B cell (primary cell): Measurements from ENCODE around the gene NAPA. TPM values are rescaled to one million over a fixed set of nuclear protein-coding genes. Genes with fewer than 3 reads are reported as not detected.

Source experiments
- ATAC-seq: fragments of 200-7000 bp; cut with Tn5 transposase; one replicate; pipeline ENCODE4 v1.10.0; 2021; ENCODE audit warnings: low read depth, mild to moderate bottlenecking, moderate number of reproducible peaks, moderate library complexity
- CTCF ChIA-PET: fragments of 350-600 bp; sonication (Branson Sonifier 250); formaldehyde crosslinking; loops from one replicate; lab custom pipeline; 2021; ENCODE audit warnings: antibody characterized with exemption, inconsistent platforms; lab: Charles Lee
- POLR2A ChIA-PET: fragments of 350-600 bp; sonication (Branson Sonifier 250); formaldehyde crosslinking; loops from one replicate; lab custom pipeline; 2021; ENCODE audit warnings: antibody characterized with exemption; lab: Charles Lee
- DNase-seq: peaks from one replicate; pipeline ENCODE4 v3.0.0; 2013
- H2AFZ ChIP-seq: 2 replicates; pipeline ENCODE4 v1.6.1; 2012; ENCODE audit warnings: mild to moderate bottlenecking, low read depth, low read length; ENCODE audit not compliant: insufficient read depth, poor library complexity, severe bottlenecking
- H3K27ac ChIP-seq, 2 donors: 1 replicate in 1 of 2; 2 replicates in 1 of 2; pipeline ENCODE4 v1.5.1; 2012 to 2013; ENCODE audit warnings: low read length in 2 of 2, mild to moderate bottlenecking in 2 of 2, moderate library complexity in 1 of 2
- H3K27me3 ChIP-seq, 4 experiments: fragments of 200-600 bp in 1 of 4; sonication (generic) in 1 of 4; replicated peaks in 1 of 4; 1 replicate in 2 of 4; 2 replicates in 2 of 4; pipeline versions ENCODE4 v1.6.1 to v1.7.0; 2013 to 2016; ENCODE audit warnings: low read length in 3 of 4, mild to moderate bottlenecking in 2 of 4, mixed read lengths in 1 of 4, moderate library complexity in 1 of 4; ENCODE audit not compliant: insufficient read depth in 4 of 4, control insufficient read depth in 3 of 4; ENCODE audit errors: control extremely low read depth in 1 of 4
- H3K36me3 ChIP-seq, 2 experiments: replicated peaks in 1 of 2; 1 replicate in 1 of 2; 2 replicates in 1 of 2; pipeline versions ENCODE4 v1.6.1 to v1.7.1; 2013; ENCODE audit warnings: low read length in 1 of 2; ENCODE audit not compliant: insufficient read depth in 2 of 2, control insufficient read depth in 1 of 2; ENCODE audit errors: control extremely low read depth in 1 of 2, extremely low read depth in 1 of 2
- H3K4me1 ChIP-seq, 2 donors: fragments of 200-600 bp in 1 of 2; sonication (generic) in 1 of 2; 1 replicate in 1 of 2; 2 replicates in 1 of 2; pipeline versions ENCODE4 v1.5.1 to v1.6.1; 2013 to 2017; ENCODE audit warnings: low read length in 2 of 2; ENCODE audit not compliant: control insufficient read depth in 2 of 2, insufficient read depth in 2 of 2
- H3K4me2 ChIP-seq: replicated peaks from 2 replicates; pipeline ENCODE3; 2012; ENCODE audit warnings: mild to moderate bottlenecking, low read depth, low read length; ENCODE audit not compliant: poor library complexity, severe bottlenecking
- H3K4me3 ChIP-seq, 5 experiments: fragments of 200-600 bp in 1 of 5; sonication (generic) in 1 of 5; 1 replicate in 3 of 5; 2 replicates in 2 of 5; pipeline versions ENCODE4 v1.5.1 to v1.7.0; 2011 to 2016; ENCODE audit warnings: low read length in 4 of 5, mild to moderate bottlenecking in 4 of 5, low read depth in 2 of 5, control low read depth in 1 of 5, moderate library complexity in 1 of 5; ENCODE audit not compliant: insufficient read depth in 1 of 5; ENCODE audit errors: control extremely low read depth in 1 of 5, extremely low read depth in 1 of 5
- H3K79me2 ChIP-seq: fragments of 200-600 bp; sonication (generic); one replicate; pipeline ENCODE4 v1.6.0; 2016; ENCODE audit warnings: low read length; ENCODE audit not compliant: control insufficient read depth, insufficient read depth
- H3K9ac ChIP-seq: fragments of 200-600 bp; sonication (generic); 2 replicates; pipeline ENCODE4 v1.6.1; 2017; ENCODE audit warnings: mild to moderate bottlenecking, low read length, moderate library complexity
- H3K9me3 ChIP-seq, 3 donors: one replicate each; pipeline versions ENCODE4 v1.6.1 to v1.7.1; 2013; ENCODE audit warnings: low read length in 2 of 3; ENCODE audit not compliant: control insufficient read depth in 2 of 3, insufficient read depth in 1 of 3; ENCODE audit errors: control extremely low read depth in 1 of 3
- H4K20me1 ChIP-seq: 2 replicates; pipeline ENCODE4 v1.6.0; 2012; ENCODE audit warnings: mild to moderate bottlenecking, low read length; ENCODE audit not compliant: insufficient read depth, control insufficient read depth, poor library complexity, severe bottlenecking
- H3K27ac Mint-ChIP-seq: one replicate; pipeline ENCODE4 v1.8.0; 2021; ENCODE audit warnings: mixed read lengths
- H3K27me3 Mint-ChIP-seq: one replicate; pipeline ENCODE4 v1.8.0; 2021; ENCODE audit warnings: mixed read lengths
- H3K4me1 Mint-ChIP-seq: one replicate; pipeline ENCODE4 v1.8.0; 2021; ENCODE audit warnings: mixed read lengths
- H3K4me3 Mint-ChIP-seq: one replicate; pipeline ENCODE4 v1.8.0; 2021; ENCODE audit warnings: mixed read lengths
- H3K9me3 Mint-ChIP-seq: one replicate; pipeline ENCODE4 v1.8.0; 2022; ENCODE audit warnings: mixed read lengths; ENCODE audit not compliant: insufficient read depth
- CTCF ChIP-seq: fragments of 200-600 bp; IDR thresholded peaks from one replicate; pipeline ENCODE4 v1.8.0; 2022; ENCODE audit warnings: antibody characterized with exemption, mild to moderate bottlenecking
- EZH2 ChIP-seq: IDR thresholded peaks from 2 replicates; pipeline ENCODE4 v1.6.1; 2012; ENCODE audit warnings: borderline replicate concordance, low read depth, mild to moderate bottlenecking, moderate library complexity, low read length; ENCODE audit not compliant: insufficient read depth, poor library complexity, severe bottlenecking
- WGBS: methylation state at CpG from one replicate; pipeline ENCODE4 v1.1.5; 2013; ENCODE audit warnings: missing lambda C conversion rate; ENCODE audit not compliant: insufficient coverage; 5-methylcytosine and 5-hydroxymethylcytosine counted together
- intact Hi-C: fragments of 100-400 bp; cut with micrococcal nuclease; formaldehyde crosslinking; loops from one replicate; pipeline ENCODE4 v1.10.0; 2022
- polyA plus RNA-seq: library from polyadenylated mRNA; depleted of rRNA; stranded (reverse); fragments of >200 nt; gene quantifications from 2 replicates; pipeline ENCODE4 v1.2.3, GENCODE V29; 2012
- total RNA-seq, 2 donors: library from RNA; stranded (reverse); fragments of 120-200 nt in 1 of 2; gene quantifications; 1 replicate in 1 of 2; 2 replicates in 1 of 2; pipeline versions ENCODE4 v1.2.3 to v1.2.4, GENCODE V29; 2013 to 2022

Gene NAPA
- total and polyA plus RNA-seq, 2 donors (not counting 1 experiment from before 2014, with no cell fraction given): 66.8 to 86.5 TPM

GRCh38 chr19:47511128-47511517 lies 3.7 kb downstream of the NAPA start:
- no peak overlapping the region for H3K27ac Mint-ChIP-seq
- ChIA-PET POLR2A (no interaction called here), CTCF (interaction anchor here (0.5 to 1.4 kb wide), 2 partner anchors 24 to 167 kb away, joined by 3 to 4 read pairs; no protein-coding TSS in a partner anchor)
- TF ChIP-seq EZH2: no peak
- TF ChIP-seq CTCF: no peak
- Histone ChIP-seq H3K79me2 (peaks cover 84% of the 10 kb centered on the region), H3K36me3 (peaks cover 0 to 16% of the 10 kb centered on the region in 2 experiments), H4K20me1 (peaks cover 86% of the 10 kb centered on the region), H3K4me3 (no peak overlapping the region), H3K9ac (no peak overlapping the region), H3K4me2 (no peak overlapping the region), H3K27ac (no peak overlapping the region), H3K27me3 (no peaks in the 10 kb centered on the region), H3K9me3 (peaks cover 0 to 8% (median 0%) of the 10 kb centered on the region in 3 donors), H2AFZ (no peak overlapping the region), H3K4me1 (peaks cover 27 to 32% of the 10 kb centered on the region in 2 donors)
- no peaks in the 10 kb centered on the region for H3K27me3 Mint-ChIP-seq
- peaks cover 53% of the 10 kb centered on the region for H3K4me1 Mint-ChIP-seq
- WGBS: 100% methylated on average over 4 of the region's 6 CpGs
- no peak overlapping the region for H3K4me3 Mint-ChIP-seq
- ATAC-seq: no peak
- intact Hi-C loops: loop anchor here (10.0 kb wide), 1 partner anchor 656 kb away; the partner anchor contains the start of gene AP2S1
- DNase-seq: no peak
- no peaks in the 10 kb centered on the region for H3K9me3 Mint-ChIP-seq

GRCh38 chr19:47510516-47511127 lies 4.2 kb downstream of the NAPA start:
- no peak overlapping the region for H3K4me3 ChIP-seq
- no peak overlapping the region for H3K27ac ChIP-seq
- H3K9me3 Mint-ChIP-seq: no peaks in the 10 kb centered on the region
- H3K4me1 Mint-ChIP-seq: peaks cover 51% of the 10 kb centered on the region
- peaks cover 91% of the 10 kb centered on the region for H4K20me1 ChIP-seq
- no peak overlapping the region for H3K4me3 Mint-ChIP-seq
- intact Hi-C loops: loop anchor here (10.0 kb wide), 1 partner anchor 656 kb away; the partner anchor contains the start of gene AP2S1
- no peak for TF ChIP-seq EZH2
- peaks cover 22 to 27% of the 10 kb centered on the region in 2 donors for H3K4me1 ChIP-seq
- 93% methylated on average over 11 of the region's 12 CpGs for WGBS
- H3K36me3 ChIP-seq: peaks cover 0 to 18% of the 10 kb centered on the region in 2 experiments
- no peaks in the 10 kb centered on the region for H3K27me3 ChIP-seq
- ChIA-PET POLR2A (no interaction called here), CTCF (interaction anchor here (1.4 kb wide), 1 partner anchor 23 kb away, joined by 3 read pairs; no protein-coding TSS in a partner anchor)
- ATAC-seq (no peak), DNase-seq (no peak)
- no peaks in the 10 kb centered on the region for H3K27me3 Mint-ChIP-seq
- no peak overlapping the region for H3K4me2 ChIP-seq
- H3K79me2 ChIP-seq: peaks cover 87% of the 10 kb centered on the region
- no peak overlapping the region for H2AFZ ChIP-seq
- H3K9ac ChIP-seq: no peak overlapping the region
- no peak overlapping the region for H3K27ac Mint-ChIP-seq
- H3K9me3 ChIP-seq: peaks cover 0 to 3% (median 0%) of the 10 kb centered on the region in 3 donors
